GM18505 (cell line): Measurements from ENCODE around the gene CRYBA4.
"Not testable (repeated sequence)": the region's sequence is repeated elsewhere in the genome, so short reads cannot be mapped to it uniquely, and the experiment has no call there.

ENCODE experiments used
- ATAC-seq: cut with Tn5 transposase; IDR thresholded peaks from one replicate; pipeline ENCODE4 v1.9.1; 2021; ENCODE audit not compliant: unreplicated experiment
- POLR2A ChIP-seq: IDR thresholded peaks from 4 replicates; pipeline ENCODE4 v1.6.1; 2011; ENCODE audit warnings: borderline replicate concordance; ENCODE audit not compliant: insufficient read depth, insufficient read length; ENCODE audit errors: extremely low read depth

Gene CRYBA4

DNA sequence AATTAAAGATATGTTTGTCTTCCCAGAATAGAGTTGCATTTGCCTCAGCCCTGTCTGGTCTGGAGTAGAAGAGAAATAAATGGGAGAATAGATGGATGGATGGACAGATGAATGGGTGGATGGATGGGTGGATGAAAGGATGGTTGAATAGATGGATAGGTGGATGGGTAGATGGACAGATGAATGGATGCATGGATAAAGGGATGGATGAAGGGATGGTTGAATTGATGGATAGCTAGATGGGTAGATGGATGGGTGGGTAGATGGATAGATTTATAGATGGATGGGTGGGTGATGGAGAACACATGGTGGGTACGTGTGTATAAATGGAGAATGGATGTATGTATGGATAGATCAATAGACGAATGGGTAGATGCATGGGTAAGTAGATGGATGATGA lies 12.5 kb upstream of the CRYBA4 start:
- no peak for TF ChIP-seq POLR2A
- no peak for ATAC-seq

DNA sequence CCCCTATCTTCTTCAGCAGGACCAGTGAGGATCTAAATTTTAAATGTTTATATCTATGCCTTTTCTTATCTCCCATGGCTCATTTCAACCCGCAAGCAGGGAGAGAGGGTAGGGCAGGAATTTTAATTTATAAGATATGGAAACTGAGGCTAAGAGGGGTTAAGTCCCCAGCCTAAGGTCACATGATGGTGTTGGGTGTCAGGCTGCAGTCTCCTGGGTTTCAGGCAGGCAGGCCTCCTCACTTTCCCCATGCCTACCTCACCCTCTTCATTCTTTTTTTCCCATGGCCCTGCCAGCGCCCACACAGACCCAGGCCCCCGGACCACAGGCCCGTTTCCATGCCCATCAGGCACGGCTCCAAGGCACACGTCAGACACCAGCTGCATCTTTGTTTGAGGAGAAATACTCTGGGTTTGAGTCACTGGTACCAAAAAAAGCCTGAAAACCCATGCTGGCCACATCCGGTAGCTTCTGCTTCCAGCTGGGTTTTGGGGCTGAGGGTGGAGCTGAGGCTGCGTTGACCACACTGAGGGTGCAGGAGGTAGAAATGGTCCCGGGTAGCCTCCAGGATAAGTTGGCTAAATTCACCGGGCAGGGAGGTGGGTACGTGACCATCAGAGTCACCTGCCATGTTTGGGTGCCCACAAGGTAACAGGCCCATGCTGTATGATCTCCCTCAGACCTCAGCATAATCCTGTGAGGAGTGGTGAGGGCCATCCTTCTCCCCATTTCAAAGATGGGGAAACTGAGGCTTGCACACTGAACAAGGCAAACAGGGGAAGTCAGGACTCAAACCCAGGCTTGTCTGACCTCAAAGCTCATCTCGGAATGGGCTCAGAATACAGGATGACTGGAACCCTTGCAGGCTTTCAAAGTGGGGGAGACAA lies 11.4 kb upstream of the CRYBA4 start:
- no peak for TF ChIP-seq POLR2A
- ATAC-seq: peak; percentile 73

DNA sequence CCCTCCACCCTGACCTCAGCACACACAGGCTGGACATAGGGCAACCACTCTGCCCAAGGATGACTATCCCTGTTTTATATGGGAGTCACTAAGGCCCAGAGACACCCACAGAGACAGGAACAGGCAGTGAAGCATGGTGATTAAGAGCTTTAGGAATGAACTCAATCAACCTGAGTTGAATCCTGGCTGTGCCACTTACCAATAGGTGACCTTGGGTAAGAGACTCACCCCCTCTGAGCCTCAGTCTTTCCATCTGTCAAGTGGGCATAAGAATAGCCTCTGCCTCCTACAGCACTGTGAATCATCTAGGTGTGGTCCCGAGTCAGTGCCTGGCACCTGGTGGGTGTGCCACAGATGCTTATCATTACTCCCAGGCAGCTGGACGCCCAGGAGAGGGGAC lies 10.8 kb upstream of the CRYBA4 start:
- no peak for ATAC-seq
- no peak for TF ChIP-seq POLR2A

GRCh38 chr22:26612652-26613051 lies 9.1 kb upstream of the CRYBA4 start:
- no peak for ATAC-seq
- no peak for TF ChIP-seq POLR2A

- ATAC-seq: not testable (repeated sequence)
Measured at GRCh38 chr22:26613753-26614152, 8.0 kb upstream of the CRYBA4 start.

- no peak for TF ChIP-seq POLR2A
- ATAC-seq: no peak
Measured at GRCh38 chr22:26614322-26614721, 7.4 kb upstream of the CRYBA4 start.

- no peak for TF ChIP-seq POLR2A
- no peak for ATAC-seq
Measured at GRCh38 chr22:26615149-26615548, 6.6 kb upstream of the CRYBA4 start.

DNA sequence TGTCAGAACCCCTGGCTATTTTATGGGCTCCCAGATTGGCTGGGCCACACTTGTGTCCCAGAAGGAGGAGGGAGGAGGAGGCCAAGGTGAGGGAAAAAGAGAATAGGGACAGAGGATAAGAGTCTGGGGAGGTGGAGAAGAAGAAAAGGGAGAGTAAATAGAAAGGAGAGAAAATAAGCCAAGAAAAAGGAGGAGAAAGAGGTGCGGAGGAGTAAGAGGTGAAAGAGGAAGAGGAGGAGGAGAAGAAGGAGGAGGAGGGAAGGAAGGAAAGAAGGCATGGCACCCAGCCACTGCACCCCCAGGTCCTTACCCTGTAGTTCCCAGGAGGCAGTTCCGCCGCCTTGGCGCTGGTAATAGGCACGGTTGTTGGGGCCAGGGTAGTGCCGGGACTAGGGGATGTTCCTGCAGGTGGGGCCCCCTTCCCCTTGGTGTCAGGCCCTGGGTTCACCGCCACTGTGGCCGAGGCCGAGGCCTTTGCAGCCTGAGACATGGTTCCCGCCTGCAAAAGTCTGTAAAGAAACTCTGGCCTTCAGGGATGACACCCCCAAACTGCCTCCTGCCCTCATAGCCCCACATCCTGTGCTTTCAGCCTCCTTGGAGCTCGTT lies 5.8 kb upstream of the CRYBA4 start:
- no peak for ATAC-seq
- no peak for TF ChIP-seq POLR2A

DNA sequence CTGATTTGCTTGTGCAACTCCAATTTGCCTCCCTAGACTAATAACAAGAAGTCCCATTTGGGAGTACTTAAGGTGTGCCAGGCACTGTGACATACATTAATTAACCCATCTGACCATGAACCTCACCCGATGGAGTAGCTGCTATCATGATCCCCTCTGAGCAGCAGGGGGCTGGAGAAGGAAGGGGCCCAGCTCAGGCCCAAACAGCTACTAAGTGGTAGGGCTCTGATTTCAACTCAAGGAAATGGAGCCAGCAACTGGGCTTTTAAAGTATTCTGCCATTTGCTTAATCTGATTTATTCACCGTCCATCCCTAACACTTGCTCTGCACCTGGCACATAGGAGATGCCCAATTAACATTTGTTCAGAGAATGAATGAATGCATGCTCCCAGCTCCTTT lies 5.1 kb upstream of the CRYBA4 start:
- no peak for TF ChIP-seq POLR2A
- no peak for ATAC-seq

- TF ChIP-seq POLR2A: no peak
- ATAC-seq: no peak
Measured at GRCh38 chr22:26617271-26618199, 4.2 kb upstream of the CRYBA4 start, which contains the start of gene CRYBB1. CRYBB1 (minus strand) TSS chr22:26618027; CDS start chr22:26616319, 1,708 bp downstream.

- ATAC-seq: no peak
Measured at GRCh38 chr22:26618455-26618854, 3.3 kb upstream of the CRYBA4 start.

GRCh38 chr22:26619510-26619909 lies 2.3 kb upstream of the CRYBA4 start:
- no peak for TF ChIP-seq POLR2A
- no peak for ATAC-seq

More at GRCh38 chr22:26618455-26618854, 3.3 kb upstream of the CRYBA4 start:
- no peak for TF ChIP-seq POLR2A

DNA sequence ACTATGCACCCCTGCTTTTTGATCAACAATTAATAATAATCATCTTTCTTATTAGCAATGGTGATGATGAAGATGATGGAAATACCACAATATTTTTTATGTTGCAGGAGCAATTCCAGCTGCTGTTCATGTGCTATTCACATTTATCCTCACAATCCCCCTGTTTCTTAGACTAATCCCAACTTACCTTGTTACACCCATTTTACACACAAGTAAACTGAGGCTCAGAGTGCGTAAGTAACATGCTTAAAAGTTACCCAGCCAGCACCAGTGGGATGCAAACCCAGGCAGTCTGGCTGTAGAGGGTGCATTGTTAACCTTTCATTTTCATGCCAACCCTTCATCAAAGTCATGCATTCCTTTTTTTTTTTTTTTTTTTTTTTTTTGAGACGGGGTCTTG lies 1.6 kb upstream of the CRYBA4 start:
- no peak for TF ChIP-seq POLR2A
- no peak for ATAC-seq
